MM.1S (cell line): ENCODE data around the gene GLCCI1.

ENCODE experiments used
- DNase-seq: peaks from one replicate; pipeline ENCODE4 v3.0.0-alpha.2; 2015
- H2AFZ ChIP-seq: fragments of 300-600 bp; sonication (generic); 2 replicates; pipeline ENCODE4 v1.6.0; 2016; ENCODE audit warnings: antibody characterized with exemption, low read length
- H3F3A ChIP-seq: fragments of 300-600 bp; sonication (generic); 2 replicates; pipeline ENCODE4 v1.6.1; 2016; ENCODE audit warnings: mild to moderate bottlenecking, antibody characterized with exemption, low read length, moderate library complexity, mixed read lengths; ENCODE audit not compliant: insufficient read depth
- H3K27ac ChIP-seq: fragments of 300-600 bp; sonication (generic); 2 replicates; pipeline ENCODE4 v1.5.1; 2016; ENCODE audit warnings: mild to moderate bottlenecking, low read length
- H3K27me3 ChIP-seq: fragments of 300-600 bp; sonication (generic); replicated peaks from 2 replicates; pipeline ENCODE4 v1.6.0; 2016; ENCODE audit warnings: low read length; ENCODE audit not compliant: insufficient read depth
- H3K36me3 ChIP-seq: fragments of 300-600 bp; sonication (generic); replicated peaks from 2 replicates; pipeline ENCODE4 v1.6.1; 2016; ENCODE audit warnings: mild to moderate bottlenecking, low read length, mixed read lengths; ENCODE audit not compliant: insufficient read depth
- H3K4me1 ChIP-seq: fragments of 300-600 bp; sonication (generic); 2 replicates; pipeline ENCODE4 v1.6.1; 2016; ENCODE audit warnings: low read length, mixed read lengths
- H3K4me2 ChIP-seq: fragments of 300-600 bp; sonication (generic); 2 replicates; pipeline ENCODE4 v1.6.0; 2016; ENCODE audit warnings: low read depth, low read length
- H3K4me3 ChIP-seq: fragments of 300-600 bp; sonication (generic); 2 replicates; pipeline ENCODE4 v1.5.1; 2016; ENCODE audit warnings: low read length, mixed read lengths
- H3K79me2 ChIP-seq: fragments of 300-600 bp; sonication (generic); 2 replicates; pipeline ENCODE4 v1.6.1; 2016; ENCODE audit warnings: mixed run types, low read length, mixed read lengths
- H3K9ac ChIP-seq: fragments of 300-600 bp; sonication (generic); 2 replicates; pipeline ENCODE4 v1.6.1; 2016; ENCODE audit warnings: low read length, mixed read lengths
- H3K9me2 ChIP-seq: fragments of 300-600 bp; sonication (generic); replicated peaks from 2 replicates; pipeline ENCODE4 v1.6.1; 2016; ENCODE audit warnings: mild to moderate bottlenecking, low read length, mixed read lengths; ENCODE audit not compliant: insufficient read depth
- H3K9me3 ChIP-seq: fragments of 300-600 bp; sonication (generic); replicated peaks from 2 replicates; pipeline ENCODE4 v1.6.1; 2016; ENCODE audit warnings: mild to moderate bottlenecking, low read length, mixed read lengths; ENCODE audit not compliant: insufficient read depth
- H4K20me1 ChIP-seq: fragments of 300-600 bp; sonication (generic); 2 replicates; pipeline ENCODE4 v1.6.1; 2016; ENCODE audit warnings: mild to moderate bottlenecking, low read length, moderate library complexity, mixed read lengths; ENCODE audit not compliant: insufficient read depth
- CTCF ChIP-seq: fragments of 300-600 bp; sonication (generic); IDR thresholded peaks from 2 replicates; pipeline ENCODE4 v1.5.1; 2016; ENCODE audit warnings: antibody characterized with exemption, low read length, mixed read lengths
- EZH2 ChIP-seq: fragments of 300-600 bp; sonication (generic); optimal IDR thresholded peaks from 2 replicates; pipeline ENCODE3; 2017; ENCODE audit warnings: low read depth, mild to moderate bottlenecking, antibody characterized with exemption, low read length, mixed read lengths
- EZH2phosphoT487 ChIP-seq: fragments of 300-600 bp; sonication (generic); IDR thresholded peaks from 2 replicates; pipeline ENCODE4 v1.6.1; 2018; ENCODE audit warnings: antibody characterized with exemption, low read length

The GLCCI1 gene

DNA sequence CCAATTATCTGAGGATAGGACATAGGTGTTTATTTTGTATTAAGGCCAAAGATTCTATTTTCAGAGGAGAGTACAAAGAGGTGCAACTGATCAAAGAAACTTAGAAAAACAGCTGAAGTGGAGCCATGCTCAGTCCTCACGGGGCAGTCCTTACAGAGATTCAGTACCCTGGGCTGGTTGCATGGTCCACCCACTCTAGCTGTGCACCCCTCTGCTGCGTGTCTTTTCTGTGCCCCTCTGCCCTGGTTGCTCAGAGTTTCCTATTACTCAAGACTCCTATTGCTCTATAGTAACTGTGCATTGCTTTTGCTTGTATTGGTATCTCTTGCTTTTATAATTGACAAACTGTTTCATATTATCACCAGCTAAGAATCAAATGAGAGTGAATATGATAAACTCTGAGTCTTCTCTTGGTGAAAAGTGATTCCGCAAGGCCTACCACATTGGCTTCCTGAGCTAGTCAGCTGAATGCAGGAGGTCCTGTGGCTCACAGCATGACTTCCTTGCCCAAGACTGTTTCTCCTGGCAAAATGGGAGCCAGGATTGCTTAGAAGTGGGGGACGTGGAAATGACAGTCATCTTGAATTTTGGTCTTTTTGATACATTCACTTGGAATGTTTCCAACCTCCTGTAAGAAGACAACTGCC lies 137.0 kb downstream of the GLCCI1 start:
- Histone ChIP-seq H3K9me3 (no peaks in the 10 kb centered on the region), H3K4me1 (no peaks in the 10 kb centered on the region), H4K20me1 (no peaks in the 10 kb centered on the region), H3K4me3 (no peak overlapping the region), H3K79me2 (no peaks in the 10 kb centered on the region), H3K4me2 (no peak overlapping the region), H3K36me3 (no peaks in the 10 kb centered on the region), H3F3A (no peaks in the 10 kb centered on the region), H2AFZ (no peak overlapping the region), H3K27me3 (no peaks in the 10 kb centered on the region), H3K9me2 (no peaks in the 10 kb centered on the region), H3K9ac (no peak overlapping the region), H3K27ac (no peak overlapping the region)
- no peak for DNase-seq
- TF ChIP-seq EZH2 (no peak), EZH2phosphoT487 (no peak), CTCF (no peak)

DNA sequence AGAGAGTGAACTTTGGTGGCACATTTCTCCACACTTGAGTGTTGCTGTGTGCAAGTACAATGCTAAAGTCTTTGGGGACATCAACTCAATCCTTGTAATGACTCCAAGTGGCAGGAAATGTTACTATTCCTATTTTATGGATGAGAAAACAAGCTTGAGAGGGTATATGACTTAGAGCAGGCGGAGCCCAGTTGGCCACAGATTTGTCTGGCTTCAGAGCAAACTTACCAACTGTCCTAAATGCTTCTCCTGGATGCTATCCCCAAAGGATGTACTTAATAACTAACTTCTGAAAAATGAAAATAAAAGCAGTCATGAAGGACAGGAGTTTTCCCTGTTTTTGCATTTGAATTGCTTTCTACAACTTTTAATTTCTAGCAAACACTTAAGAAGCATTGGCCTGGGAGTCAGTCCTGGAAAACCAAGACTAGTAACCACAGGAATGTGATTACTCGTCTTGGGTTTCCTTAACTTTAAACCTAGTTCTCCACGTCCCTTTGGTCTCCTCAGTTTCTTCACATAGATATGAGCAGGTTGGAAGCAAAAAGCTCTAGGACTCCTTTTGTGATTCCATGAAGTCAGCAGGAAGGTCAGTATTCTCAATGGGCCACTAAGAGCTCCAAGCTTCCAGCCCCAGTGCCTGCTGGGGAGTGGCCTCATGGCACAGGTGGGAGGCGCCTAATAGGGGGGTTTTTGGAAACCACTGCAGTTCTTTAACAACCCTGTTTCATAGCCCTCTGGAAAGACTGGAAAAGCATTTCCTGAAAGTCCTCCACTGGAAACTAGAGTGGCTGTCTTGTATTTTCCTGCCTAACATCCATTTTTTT lies 140.8 kb downstream of the GLCCI1 start:
- H3K79me2 ChIP-seq: no peaks in the 10 kb centered on the region
- no peak overlapping the region for H3K4me2 ChIP-seq
- H4K20me1 ChIP-seq: no peaks in the 10 kb centered on the region

DNA sequence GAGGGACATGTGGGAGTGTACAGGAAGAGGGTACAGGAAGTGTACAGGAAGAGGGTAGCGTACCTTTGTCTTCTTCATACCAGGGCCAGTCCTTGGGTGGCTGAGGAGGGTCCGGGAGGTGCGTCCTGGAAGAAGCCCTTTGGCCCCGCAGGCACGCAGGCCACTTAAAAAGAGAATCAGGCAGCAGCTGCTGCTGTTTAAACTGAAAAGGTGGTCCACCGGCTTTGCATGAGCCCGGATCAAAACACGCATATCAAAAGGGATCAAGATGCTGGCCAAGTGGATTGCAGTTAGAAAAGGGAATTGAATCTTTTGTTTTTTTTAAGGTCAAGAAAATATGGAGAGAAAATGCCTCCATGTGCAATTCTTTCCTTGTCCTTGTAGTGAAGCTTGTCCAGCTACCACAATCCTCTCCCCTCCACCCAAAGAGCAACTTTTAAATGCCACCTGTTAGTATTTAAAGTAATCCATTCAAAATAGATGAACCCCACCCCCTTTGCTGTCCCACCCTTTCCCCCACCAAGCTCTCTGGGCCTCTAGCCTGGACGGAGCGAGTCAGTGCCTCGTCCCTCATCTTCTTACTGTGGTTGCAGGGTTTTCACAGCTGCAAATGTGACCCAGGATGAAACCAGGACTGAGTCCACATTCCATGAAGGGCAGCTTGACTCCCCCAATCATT lies 142.8 kb downstream of the GLCCI1 start:
- Histone ChIP-seq H3F3A (peaks cover 18% of the 10 kb centered on the region), H4K20me1 (no peaks in the 10 kb centered on the region), H3K79me2 (no peaks in the 10 kb centered on the region), H3K4me1 (peaks cover 32% of the 10 kb centered on the region), H3K9ac (no peak overlapping the region), H3K9me3 (no peaks in the 10 kb centered on the region), H3K27ac (no peak overlapping the region), H3K9me2 (no peaks in the 10 kb centered on the region), H3K4me2 (no peak overlapping the region), H3K4me3 (no peak overlapping the region), H3K36me3 (no peaks in the 10 kb centered on the region), H3K27me3 (no peaks in the 10 kb centered on the region), H2AFZ (no peak overlapping the region)
- TF ChIP-seq EZH2phosphoT487 (no peak), EZH2 (no peak)
- no peak for DNase-seq

More for the DNA sequence above, 140.8 kb downstream of the GLCCI1 start:
- H3K36me3 ChIP-seq: no peaks in the 10 kb centered on the region
- H3K27me3 ChIP-seq: no peaks in the 10 kb centered on the region
- no peak for DNase-seq
- TF ChIP-seq EZH2phosphoT487 (no peak), EZH2 (no peak), CTCF (no peak)
- peaks cover 12% of the 10 kb centered on the region for H3K4me1 ChIP-seq
- H3F3A ChIP-seq: peaks cover 6% of the 10 kb centered on the region
- no peak overlapping the region for H3K4me3 ChIP-seq
- no peaks in the 10 kb centered on the region for H3K9me3 ChIP-seq
- H3K9ac ChIP-seq: no peak overlapping the region
- no peak overlapping the region for H2AFZ ChIP-seq
- no peak overlapping the region for H3K27ac ChIP-seq
- H3K9me2 ChIP-seq: no peaks in the 10 kb centered on the region
